DND-41 (cell line): ENCODE data around the gene OR10H3.

Source experiments
- ATAC-seq: fragments of 200-7000 bp; cut with Tn5 transposase; 3 replicates; pipeline ENCODE4 v1.9.1; 2021; ENCODE audit warnings: low read depth; ENCODE audit not compliant: insufficient read depth
- DNase-seq: peaks from one replicate; pipeline ENCODE4 v3.0.0-alpha.2; 2020
- H2AFZ ChIP-seq: 2 replicates; pipeline ENCODE4 v1.6.0; 2012; ENCODE audit warnings: low read depth, low read length
- H3K27ac ChIP-seq: 2 replicates; pipeline ENCODE4 v1.5.1; 2012; ENCODE audit warnings: low read length, inconsistent platforms
- H3K27me3 ChIP-seq: fragments of 200-600 bp; sonication (generic); 2 replicates; pipeline ENCODE4 v1.6.0; 2012; ENCODE audit warnings: low read length, mild to moderate bottlenecking, inconsistent platforms; ENCODE audit not compliant: insufficient read depth, poor library complexity
- H3K36me3 ChIP-seq: 2 replicates; pipeline ENCODE4 v1.5.1; 2012; ENCODE audit warnings: low read length, inconsistent platforms; ENCODE audit not compliant: insufficient read depth
- H3K4me1 ChIP-seq: 2 replicates; pipeline ENCODE4 v1.5.1; 2012; ENCODE audit warnings: mild to moderate bottlenecking, low read length; ENCODE audit not compliant: insufficient read depth
- H3K4me2 ChIP-seq: 2 replicates; pipeline ENCODE4 v1.6.0; 2012; ENCODE audit warnings: mild to moderate bottlenecking, moderate library complexity, low read length, inconsistent platforms; ENCODE audit not compliant: insufficient read depth
- H3K4me3 ChIP-seq, 2 experiments: fragments of 200-600 bp in 1 of 2; shearing (Covaris generic) in 1 of 2; 2 replicates each; pipeline ENCODE4 v1.5.1; 2012 to 2016; ENCODE audit warnings: inconsistent platforms in 2 of 2, low read length in 2 of 2, mild to moderate bottlenecking in 2 of 2, low read depth in 1 of 2, moderate library complexity in 1 of 2
- H3K79me2 ChIP-seq: 2 replicates; pipeline ENCODE4 v1.6.0; 2012; ENCODE audit warnings: low read length, inconsistent platforms; ENCODE audit not compliant: insufficient read depth
- H3K9ac ChIP-seq: 2 replicates; pipeline ENCODE4 v1.6.0; 2012; ENCODE audit warnings: low read depth, mild to moderate bottlenecking, inconsistent platforms, low read length, moderate library complexity
- H3K9me3 ChIP-seq: 2 replicates; pipeline ENCODE4 v1.5.1; 2012; ENCODE audit warnings: low read length, moderate library complexity, mild to moderate bottlenecking, inconsistent platforms; ENCODE audit not compliant: insufficient read depth, severe bottlenecking
- H4K20me1 ChIP-seq: 2 replicates; pipeline ENCODE4 v1.6.0; 2012; ENCODE audit warnings: low read length; ENCODE audit not compliant: insufficient read depth
- EZH2 ChIP-seq: IDR thresholded peaks from 3 replicates; pipeline ENCODE4 v1.6.1; 2012; ENCODE audit warnings: borderline replicate concordance, low read depth, mild to moderate bottlenecking, moderate library complexity, low read length, inconsistent platforms; ENCODE audit not compliant: severe bottlenecking
- TF ChIP-seq, protein P1 (sequence below): IDR thresholded peaks from 2 replicates; pipeline ENCODE4 v1.5.1; 2012; ENCODE audit warnings: borderline replicate concordance, low read length, moderate library complexity, mild to moderate bottlenecking; ENCODE audit not compliant: poor library complexity, severe bottlenecking; ENCODE audit errors: extremely low read depth

The OR10H3 gene

DNA sequence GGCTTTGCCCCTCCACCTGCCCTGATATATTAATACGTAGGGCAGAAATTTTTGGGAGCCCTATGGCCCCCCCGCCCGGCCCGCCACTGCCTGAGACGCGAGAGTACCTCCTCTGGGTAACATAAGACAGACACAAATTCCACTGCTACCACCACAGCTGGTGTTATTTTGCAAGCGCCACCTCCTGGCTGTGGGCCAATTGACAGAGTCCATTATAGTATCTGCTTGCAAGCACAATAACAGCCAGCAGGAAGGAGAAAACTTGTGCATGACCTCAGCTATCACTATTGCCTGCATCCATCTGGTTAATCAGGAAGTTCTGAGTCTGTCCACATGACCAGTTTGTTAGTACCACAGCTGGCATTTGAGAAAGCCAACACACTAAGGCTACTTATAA lies 35.3 kb upstream of the OR10H3 start:
- no peak for TF ChIP-seq EZH2
- TF ChIP-seq, protein P1, sequence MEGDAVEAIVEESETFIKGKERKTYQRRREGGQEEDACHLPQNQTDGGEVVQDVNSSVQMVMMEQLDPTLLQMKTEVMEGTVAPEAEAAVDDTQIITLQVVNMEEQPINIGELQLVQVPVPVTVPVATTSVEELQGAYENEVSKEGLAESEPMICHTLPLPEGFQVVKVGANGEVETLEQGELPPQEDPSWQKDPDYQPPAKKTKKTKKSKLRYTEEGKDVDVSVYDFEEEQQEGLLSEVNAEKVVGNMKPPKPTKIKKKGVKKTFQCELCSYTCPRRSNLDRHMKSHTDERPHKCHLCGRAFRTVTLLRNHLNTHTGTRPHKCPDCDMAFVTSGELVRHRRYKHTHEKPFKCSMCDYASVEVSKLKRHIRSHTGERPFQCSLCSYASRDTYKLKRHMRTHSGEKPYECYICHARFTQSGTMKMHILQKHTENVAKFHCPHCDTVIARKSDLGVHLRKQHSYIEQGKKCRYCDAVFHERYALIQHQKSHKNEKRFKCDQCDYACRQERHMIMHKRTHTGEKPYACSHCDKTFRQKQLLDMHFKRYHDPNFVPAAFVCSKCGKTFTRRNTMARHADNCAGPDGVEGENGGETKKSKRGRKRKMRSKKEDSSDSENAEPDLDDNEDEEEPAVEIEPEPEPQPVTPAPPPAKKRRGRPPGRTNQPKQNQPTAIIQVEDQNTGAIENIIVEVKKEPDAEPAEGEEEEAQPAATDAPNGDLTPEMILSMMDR: peak; percentile 43
- ATAC-seq (no peak), DNase-seq (peak; percentile 22)
- no peaks in the 10 kb centered on the region for H3K9me3 ChIP-seq
- no peaks in the 10 kb centered on the region for H4K20me1 ChIP-seq
- no peak overlapping the region for H2AFZ ChIP-seq
- H3K36me3 ChIP-seq: no peaks in the 10 kb centered on the region
- no peaks in the 10 kb centered on the region for H3K4me1 ChIP-seq
- no peaks in the 10 kb centered on the region for H3K79me2 ChIP-seq
- no peak overlapping the region for H3K4me3 ChIP-seq
- no peak overlapping the region for H3K9ac ChIP-seq
- no peaks in the 10 kb centered on the region for H3K27me3 ChIP-seq
- H3K27ac ChIP-seq: no peak overlapping the region
- H3K4me2 ChIP-seq: no peak overlapping the region

DNA sequence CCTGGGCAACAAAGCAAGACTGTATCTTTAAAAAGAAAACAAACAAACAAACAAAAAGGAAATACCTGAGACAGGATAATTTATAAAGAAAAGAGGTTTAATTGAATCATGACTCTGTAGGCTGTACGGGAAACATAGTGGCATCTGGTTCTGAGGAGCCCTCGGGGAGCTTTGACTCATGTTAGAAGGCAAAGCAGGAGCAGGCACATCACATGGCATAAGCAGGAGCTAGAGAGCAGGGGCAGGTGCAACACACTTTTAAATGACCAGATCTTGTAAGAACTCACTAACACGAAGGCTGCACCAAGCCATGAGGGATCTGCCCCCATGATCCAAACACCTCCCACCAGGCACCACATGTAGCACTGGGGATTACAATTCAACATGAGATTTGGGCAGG lies 23.1 kb upstream of the OR10H3 start:
- Histone ChIP-seq H3K9me3 (no peaks in the 10 kb centered on the region), H3K4me1 (no peaks in the 10 kb centered on the region), H3K79me2 (no peaks in the 10 kb centered on the region), H3K4me3 (no peak overlapping the region), H3K9ac (no peak overlapping the region), H3K36me3 (no peaks in the 10 kb centered on the region), H3K27ac (no peak overlapping the region), H3K27me3 (no peaks in the 10 kb centered on the region), H3K4me2 (no peak overlapping the region), H2AFZ (no peak overlapping the region), H4K20me1 (0 out of 2 replicates have a peak, but pooled peaks cover 3% of the 10 kb centered on the region)
- ATAC-seq (no peak), DNase-seq (no peak)
- no peak for TF ChIP-seq EZH2
- TF ChIP-seq, protein P1: no peak

DNA sequence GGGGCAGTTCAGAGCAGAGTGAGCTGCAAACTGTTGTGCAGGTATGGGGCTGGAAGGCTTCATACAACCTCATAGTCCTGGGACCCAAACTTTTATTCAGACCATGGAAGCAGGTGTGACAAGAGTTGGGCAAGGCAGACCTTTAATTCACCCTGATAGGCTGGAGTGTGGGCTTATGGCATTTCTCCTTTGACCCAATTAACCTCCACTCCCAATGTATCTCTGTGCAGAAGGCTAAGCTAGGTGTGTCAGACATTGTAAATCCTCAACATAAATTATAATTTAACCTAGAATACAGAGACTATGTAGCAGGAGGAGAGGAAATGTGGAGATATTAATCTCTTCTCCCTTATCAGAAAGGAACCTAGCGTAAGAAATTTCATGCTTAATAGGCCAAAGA lies 22.1 kb upstream of the OR10H3 start:
- no peak for TF ChIP-seq EZH2
- TF ChIP-seq, protein P1: no peak
- H3K9ac ChIP-seq: no peak overlapping the region
- 0 out of 2 replicates have a peak, but pooled peaks cover 3% of the 10 kb centered on the region for H4K20me1 ChIP-seq
- no peaks in the 10 kb centered on the region for H3K27me3 ChIP-seq
- no peak overlapping the region for H3K27ac ChIP-seq
- no peaks in the 10 kb centered on the region for H3K79me2 ChIP-seq
- H2AFZ ChIP-seq: no peak overlapping the region
- H3K9me3 ChIP-seq: no peaks in the 10 kb centered on the region
- H3K36me3 ChIP-seq: no peaks in the 10 kb centered on the region
- DNase-seq (no peak), ATAC-seq (no peak)
- no peak overlapping the region for H3K4me2 ChIP-seq
- no peaks in the 10 kb centered on the region for H3K4me1 ChIP-seq
- no peak overlapping the region for H3K4me3 ChIP-seq

DNA sequence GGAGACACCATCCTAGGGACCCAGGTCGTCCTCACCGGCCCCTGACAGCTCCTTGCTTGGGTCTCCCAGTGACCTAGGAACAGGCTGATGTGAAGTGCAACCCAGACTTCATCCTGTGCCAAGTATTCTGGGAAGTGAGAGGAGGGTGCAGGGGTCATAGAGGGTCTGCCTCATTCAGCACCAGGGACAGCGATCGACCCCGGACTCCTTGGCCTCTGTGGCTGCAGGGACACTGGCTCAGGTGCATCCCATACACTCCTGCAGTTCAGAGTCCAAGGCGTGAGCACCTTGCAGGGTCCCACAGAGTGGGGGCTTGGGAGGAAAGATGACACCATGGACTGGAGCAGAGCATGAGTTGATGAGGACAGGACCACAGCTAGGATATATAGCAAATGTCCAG lies 20.0 kb upstream of the OR10H3 start:
- ATAC-seq (peak; percentile 56; the same call in 2 of the 3 replicates), DNase-seq (peak; percentile 39)
- TF ChIP-seq, protein P1: no peak
- TF ChIP-seq EZH2: no peak
- Histone ChIP-seq H3K27me3 (no peaks in the 10 kb centered on the region), H3K9me3 (no peaks in the 10 kb centered on the region), H4K20me1 (peaks cover 3% of the 10 kb centered on the region; the same call in 1 of the 2 replicates), H2AFZ (no peak overlapping the region), H3K4me3 (no peak overlapping the region), H3K27ac (no peak overlapping the region), H3K4me2 (no peak overlapping the region), H3K4me1 (no peaks in the 10 kb centered on the region), H3K9ac (no peak overlapping the region), H3K36me3 (no peaks in the 10 kb centered on the region), H3K79me2 (no peaks in the 10 kb centered on the region)
